Activated CD4-positive, CD25-positive, alpha-beta regulatory T cell treated with anti-CD3 and anti-CD28 coated beads, Interleukin-2, amount 50 U/mL, for 72 hours (primary cell): ENCODE results near the gene ACTR2.
A peak's percentile ranks its signal among the peaks of the same experiment; 100 is the strongest.
"Not testable (repeated sequence)": the region's sequence is repeated elsewhere in the genome, so short reads cannot be mapped to it uniquely, and the experiment has no call there.

ENCODE experiments used
- DNase-seq: peaks from one replicate; pipeline ENCODE4 v3.0.0; 2021

ACTR2 gene

GRCh38 chr2:65227456-65228262 lies at the start of gene ACTR2:
Gene ACTR2 (plus strand): TSS chr2:65227831. CDS start chr2:65227910, 79 bp downstream.
- DNase-seq: peak; percentile 92

- DNase-seq: no peak
Observed at GRCh38 chr2:65182570-65182969, 45.1 kb upstream of the ACTR2 start.

- not testable (repeated sequence) for DNase-seq
Observed at GRCh38 chr2:65183406-65183805, 44.2 kb upstream of the ACTR2 start.

GRCh38 chr2:65185012-65185411 lies 42.6 kb upstream of the ACTR2 start:
- DNase-seq: no peak

- DNase-seq: no peak
Observed at GRCh38 chr2:65186093-65186868, 41.4 kb upstream of the ACTR2 start.

- DNase-seq: peak; percentile 54
Observed at GRCh38 chr2:65186872-65187851, 40.5 kb upstream of the ACTR2 start.

GRCh38 chr2:65193446-65193845 lies 34.2 kb upstream of the ACTR2 start:
- no peak for DNase-seq

- no peak for DNase-seq
Observed at GRCh38 chr2:65198737-65199136, 28.9 kb upstream of the ACTR2 start.

GRCh38 chr2:65199166-65199565 lies 28.5 kb upstream of the ACTR2 start:
- DNase-seq: no peak

GRCh38 chr2:65199891-65200290 lies 27.7 kb upstream of the ACTR2 start:
- no peak for DNase-seq

- no peak for DNase-seq
Observed at GRCh38 chr2:65204461-65205210, 23.0 kb upstream of the ACTR2 start.

- no peak for DNase-seq
Observed at GRCh38 chr2:65212115-65212514, 15.5 kb upstream of the ACTR2 start.

- no peak for DNase-seq
Observed at GRCh38 chr2:65212619-65213018, 15.0 kb upstream of the ACTR2 start.

GRCh38 chr2:65213035-65213434 lies 14.6 kb upstream of the ACTR2 start:
- DNase-seq: no peak

GRCh38 chr2:65214361-65214760 lies 13.3 kb upstream of the ACTR2 start:
- no peak for DNase-seq

- no peak for DNase-seq
Observed at GRCh38 chr2:65214843-65215242, 12.8 kb upstream of the ACTR2 start.

- no peak for DNase-seq
Observed at GRCh38 chr2:65215946-65216345, 11.7 kb upstream of the ACTR2 start.

- DNase-seq: no peak
Observed at GRCh38 chr2:65220432-65221131, 7.0 kb upstream of the ACTR2 start.

- DNase-seq: not testable (repeated sequence)
Observed at GRCh38 chr2:65221275-65221674, 6.4 kb upstream of the ACTR2 start.

- DNase-seq: no peak
Observed at GRCh38 chr2:65227020-65227455, 593 bp upstream of the ACTR2 start.

GRCh38 chr2:65228263-65228750 lies 676 bp downstream of the ACTR2 start:
- no peak for DNase-seq
